HL-60 (cell line): Measurements from ENCODE around the gene RNF220.

Experiments
- DNase-seq, 2 experiments: peaks; one replicate each; pipeline ENCODE4 v3.0.0-alpha.2; 2010 to 2020; ENCODE audit warnings: low read depth in 1 of 2, low spot score in 1 of 2
- H3K27ac ChIP-seq: fragments of 250-450 bp; sonication (Bioruptor Pico); replicated peaks from 2 replicates; pipeline ENCODE4 v1.5.1; 2020; ENCODE audit warnings: mild to moderate bottlenecking, moderate library complexity
- H3K27me3 ChIP-seq: fragments of 250-450 bp; sonication (Bioruptor Pico); 2 replicates; pipeline ENCODE4 v1.5.1; 2021; ENCODE audit warnings: mild to moderate bottlenecking, moderate library complexity; ENCODE audit not compliant: insufficient read depth, poor library complexity, severe bottlenecking
- H3K4me3 ChIP-seq: replicated peaks from 2 replicates; pipeline ENCODE4 v1.5.1; 2011; ENCODE audit warnings: mild to moderate bottlenecking, control low read depth, low read length; ENCODE audit not compliant: insufficient read depth
- GABPA ChIP-seq: IDR thresholded peaks from 2 replicates; pipeline ENCODE4 v1.6.1; 2012; ENCODE audit warnings: low read depth
- POLR2AphosphoS5 ChIP-seq: IDR thresholded peaks from 2 replicates; pipeline ENCODE4 v1.6.1; 2012; ENCODE audit warnings: low read depth
- SPI1 ChIP-seq: IDR thresholded peaks from 2 replicates; pipeline ENCODE4 v1.6.1; 2012; ENCODE audit warnings: low read depth, mild to moderate bottlenecking, borderline replicate concordance
- TF ChIP-seq, protein P1 (sequence below): IDR thresholded peaks from one replicate; pipeline ENCODE4 v1.5.1; 2011; ENCODE audit warnings: low read length, control low read depth, inconsistent platforms; ENCODE audit not compliant: insufficient read depth
- TF ChIP-seq, protein P2 (sequence below): IDR thresholded peaks from 2 replicates; pipeline ENCODE4 v1.6.1; 2012; ENCODE audit warnings: low read depth; ENCODE audit not compliant: insufficient replicate concordance

The RNF220 gene

DNA sequence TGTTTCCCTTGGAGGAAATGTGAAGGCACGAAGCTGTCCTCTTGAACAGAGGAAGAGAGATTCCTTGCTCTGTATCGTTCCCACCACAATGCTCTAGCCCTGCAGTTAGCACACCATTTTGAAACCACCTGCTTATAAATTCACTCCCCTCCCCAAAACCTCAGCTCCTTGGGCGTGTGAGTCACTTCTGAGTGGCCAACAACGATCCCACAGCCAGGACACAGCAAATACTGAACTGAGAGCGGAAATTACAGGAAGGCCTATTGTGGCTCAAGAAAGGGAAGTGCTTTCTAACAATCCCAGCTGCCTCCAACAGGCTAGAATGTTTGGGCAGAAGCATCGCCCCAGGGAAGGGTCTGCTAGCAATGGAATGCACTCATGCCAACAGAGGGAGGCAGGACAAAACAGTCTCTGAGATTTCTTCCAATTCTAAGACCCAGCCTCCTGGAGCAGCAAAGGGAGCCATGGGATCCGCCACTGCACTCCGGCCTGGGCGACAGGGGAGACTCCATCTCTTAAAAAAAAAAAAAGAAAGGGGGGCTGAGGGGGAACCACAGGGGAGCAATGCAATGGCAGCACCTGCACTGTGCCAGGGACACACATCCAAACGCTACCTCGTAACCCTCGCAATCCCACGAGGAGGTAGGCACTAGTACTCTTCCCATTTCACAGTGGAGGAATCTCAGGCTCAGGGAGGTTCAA is 267.4 kb downstream of the RNF220 start:
- Histone ChIP-seq H3K27me3 (no peaks in the 10 kb centered on the region), H3K4me3 (no peak overlapping the region), H3K27ac (peak overlapping the region; percentile 85)
- DNase-seq = peak; percentile 96 to 97
- peak; percentile 98 for TF ChIP-seq SPI1
- peak; percentile 83 for TF ChIP-seq POLR2AphosphoS5
- TF ChIP-seq, protein P1, sequence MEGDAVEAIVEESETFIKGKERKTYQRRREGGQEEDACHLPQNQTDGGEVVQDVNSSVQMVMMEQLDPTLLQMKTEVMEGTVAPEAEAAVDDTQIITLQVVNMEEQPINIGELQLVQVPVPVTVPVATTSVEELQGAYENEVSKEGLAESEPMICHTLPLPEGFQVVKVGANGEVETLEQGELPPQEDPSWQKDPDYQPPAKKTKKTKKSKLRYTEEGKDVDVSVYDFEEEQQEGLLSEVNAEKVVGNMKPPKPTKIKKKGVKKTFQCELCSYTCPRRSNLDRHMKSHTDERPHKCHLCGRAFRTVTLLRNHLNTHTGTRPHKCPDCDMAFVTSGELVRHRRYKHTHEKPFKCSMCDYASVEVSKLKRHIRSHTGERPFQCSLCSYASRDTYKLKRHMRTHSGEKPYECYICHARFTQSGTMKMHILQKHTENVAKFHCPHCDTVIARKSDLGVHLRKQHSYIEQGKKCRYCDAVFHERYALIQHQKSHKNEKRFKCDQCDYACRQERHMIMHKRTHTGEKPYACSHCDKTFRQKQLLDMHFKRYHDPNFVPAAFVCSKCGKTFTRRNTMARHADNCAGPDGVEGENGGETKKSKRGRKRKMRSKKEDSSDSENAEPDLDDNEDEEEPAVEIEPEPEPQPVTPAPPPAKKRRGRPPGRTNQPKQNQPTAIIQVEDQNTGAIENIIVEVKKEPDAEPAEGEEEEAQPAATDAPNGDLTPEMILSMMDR = no peak
- TF ChIP-seq GABPA = no peak
- TF ChIP-seq, protein P2, sequence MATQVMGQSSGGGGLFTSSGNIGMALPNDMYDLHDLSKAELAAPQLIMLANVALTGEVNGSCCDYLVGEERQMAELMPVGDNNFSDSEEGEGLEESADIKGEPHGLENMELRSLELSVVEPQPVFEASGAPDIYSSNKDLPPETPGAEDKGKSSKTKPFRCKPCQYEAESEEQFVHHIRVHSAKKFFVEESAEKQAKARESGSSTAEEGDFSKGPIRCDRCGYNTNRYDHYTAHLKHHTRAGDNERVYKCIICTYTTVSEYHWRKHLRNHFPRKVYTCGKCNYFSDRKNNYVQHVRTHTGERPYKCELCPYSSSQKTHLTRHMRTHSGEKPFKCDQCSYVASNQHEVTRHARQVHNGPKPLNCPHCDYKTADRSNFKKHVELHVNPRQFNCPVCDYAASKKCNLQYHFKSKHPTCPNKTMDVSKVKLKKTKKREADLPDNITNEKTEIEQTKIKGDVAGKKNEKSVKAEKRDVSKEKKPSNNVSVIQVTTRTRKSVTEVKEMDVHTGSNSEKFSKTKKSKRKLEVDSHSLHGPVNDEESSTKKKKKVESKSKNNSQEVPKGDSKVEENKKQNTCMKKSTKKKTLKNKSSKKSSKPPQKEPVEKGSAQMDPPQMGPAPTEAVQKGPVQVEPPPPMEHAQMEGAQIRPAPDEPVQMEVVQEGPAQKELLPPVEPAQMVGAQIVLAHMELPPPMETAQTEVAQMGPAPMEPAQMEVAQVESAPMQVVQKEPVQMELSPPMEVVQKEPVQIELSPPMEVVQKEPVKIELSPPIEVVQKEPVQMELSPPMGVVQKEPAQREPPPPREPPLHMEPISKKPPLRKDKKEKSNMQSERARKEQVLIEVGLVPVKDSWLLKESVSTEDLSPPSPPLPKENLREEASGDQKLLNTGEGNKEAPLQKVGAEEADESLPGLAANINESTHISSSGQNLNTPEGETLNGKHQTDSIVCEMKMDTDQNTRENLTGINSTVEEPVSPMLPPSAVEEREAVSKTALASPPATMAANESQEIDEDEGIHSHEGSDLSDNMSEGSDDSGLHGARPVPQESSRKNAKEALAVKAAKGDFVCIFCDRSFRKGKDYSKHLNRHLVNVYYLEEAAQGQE = no peak

DNA sequence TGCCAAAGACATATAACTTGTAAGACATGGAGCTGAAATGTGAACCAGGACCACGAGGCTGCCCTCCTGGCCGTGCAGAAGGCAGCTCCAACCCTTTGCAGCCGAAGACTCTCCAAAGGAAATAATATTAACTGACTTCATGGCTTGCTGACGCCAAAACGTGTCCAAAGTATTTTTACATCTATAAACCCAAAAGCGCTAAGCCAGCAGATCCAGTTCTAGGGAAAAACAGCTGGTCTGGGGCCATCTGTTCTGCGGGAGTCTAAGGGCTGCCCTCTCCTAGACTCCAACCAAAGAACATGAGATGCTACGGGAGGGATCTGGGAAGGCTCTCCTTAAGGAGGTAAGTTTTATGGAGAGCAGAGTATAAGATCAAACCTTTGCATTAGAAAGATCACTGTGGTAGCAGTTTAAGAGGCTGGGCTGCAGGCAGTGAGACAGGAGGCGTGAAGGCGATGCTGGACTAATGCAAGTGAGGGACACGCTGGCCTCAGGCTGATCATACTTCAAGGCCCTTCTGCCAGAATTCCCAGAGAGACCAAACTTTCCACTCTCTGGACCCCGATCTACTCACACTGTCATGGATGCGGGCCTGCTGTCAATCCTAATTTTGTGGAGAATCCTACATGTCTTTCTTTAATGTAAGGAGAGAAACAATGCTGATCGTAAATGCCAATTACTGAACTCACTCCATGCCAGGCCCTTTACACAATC is 268.1 kb downstream of the RNF220 start:
- peak overlapping the region; percentile 85 for H3K27ac ChIP-seq
- no peak for DNase-seq
- no peaks in the 10 kb centered on the region for H3K27me3 ChIP-seq
- no peak for TF ChIP-seq POLR2AphosphoS5
- TF ChIP-seq, protein P1 = no peak
- H3K4me3 ChIP-seq = no peak overlapping the region; the same call in 1 of the 2 replicates

DNA sequence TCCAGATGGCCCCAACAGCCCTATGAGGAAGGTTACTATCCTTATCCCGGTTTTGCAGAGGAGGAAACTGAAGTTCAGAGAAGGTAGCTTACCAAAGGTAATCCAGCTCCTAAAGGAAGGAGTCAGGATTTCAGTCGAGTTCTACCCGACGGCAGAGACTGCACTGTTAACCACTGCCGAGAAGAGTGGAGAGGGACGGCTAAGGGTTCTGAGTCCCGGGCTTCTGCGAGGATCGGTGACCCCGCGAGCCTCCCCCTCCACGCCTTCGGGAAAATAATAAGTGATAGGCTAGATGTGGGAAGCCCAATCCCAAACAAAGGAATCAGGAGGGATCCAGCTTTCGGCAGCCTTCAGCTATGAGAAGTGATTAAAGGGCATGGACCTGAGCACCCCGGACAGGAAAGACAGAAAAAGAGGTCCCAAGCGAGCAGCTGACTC is 268.6 kb downstream of the RNF220 start:
- TF ChIP-seq, protein P1 = no peak
- no peak for TF ChIP-seq POLR2AphosphoS5
- TF ChIP-seq, protein P2 = no peak
- TF ChIP-seq SPI1 = no peak
- TF ChIP-seq GABPA = no peak
- H3K4me3 ChIP-seq = peak overlapping the region; percentile 60
- DNase-seq = no peak
- H3K27ac ChIP-seq = 0 out of 2 replicates have a peak overlapping the region, but pooled peaks have one; percentile 22
- H3K27me3 ChIP-seq = no peaks in the 10 kb centered on the region
